NT2/D1 (cell line): ENCODE measurements around the gene ZNF441.

ENCODE experiments used
- SUZ12 ChIP-seq: IDR thresholded peaks from 2 replicates; pipeline ENCODE4 v1.6.1; 2011; ENCODE audit not compliant: insufficient read length, insufficient read depth; ENCODE audit errors: extremely low read depth
- YY1 ChIP-seq: IDR thresholded peaks from 2 replicates; pipeline ENCODE4 v1.6.1; 2011; ENCODE audit not compliant: insufficient read length, insufficient read depth

GRCh38 chr19:11754663-11755062, 12.1 kb upstream of the ZNF441 start:
- TF ChIP-seq YY1: no peak
- TF ChIP-seq SUZ12: no peak
